DND-41 (cell line): Measurements from ENCODE around the gene HIVEP1.

ENCODE experiments used
- EZH2 ChIP-seq: IDR thresholded peaks from 3 replicates; pipeline ENCODE4 v1.6.1; 2012; ENCODE audit warnings: borderline replicate concordance, low read depth, mild to moderate bottlenecking, moderate library complexity, low read length, inconsistent platforms; ENCODE audit not compliant: severe bottlenecking
- TF ChIP-seq, protein P1 (sequence below): IDR thresholded peaks from 2 replicates; pipeline ENCODE4 v1.5.1; 2012; ENCODE audit warnings: borderline replicate concordance, low read length, moderate library complexity, mild to moderate bottlenecking; ENCODE audit not compliant: poor library complexity, severe bottlenecking; ENCODE audit errors: extremely low read depth

DNA sequence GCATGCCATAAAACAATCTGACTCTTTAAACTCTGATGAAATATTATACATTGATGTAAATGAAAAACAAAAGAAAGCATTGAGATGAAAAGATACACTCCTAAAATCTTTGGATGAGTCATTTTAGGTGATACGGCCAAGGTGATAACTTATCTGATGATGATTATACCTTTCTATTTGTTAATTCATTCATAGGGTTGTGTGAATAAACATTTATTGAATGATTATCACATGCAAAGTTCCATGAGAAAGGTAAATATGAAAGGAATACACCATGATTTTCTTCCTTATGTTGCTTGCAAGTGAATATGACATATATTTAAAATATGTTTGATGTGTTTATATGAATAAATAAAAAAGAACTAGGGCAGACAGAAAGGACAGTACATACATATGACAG lies 15.4 kb upstream of the HIVEP1 start:
- no peak for TF ChIP-seq EZH2
- TF ChIP-seq, protein P1, sequence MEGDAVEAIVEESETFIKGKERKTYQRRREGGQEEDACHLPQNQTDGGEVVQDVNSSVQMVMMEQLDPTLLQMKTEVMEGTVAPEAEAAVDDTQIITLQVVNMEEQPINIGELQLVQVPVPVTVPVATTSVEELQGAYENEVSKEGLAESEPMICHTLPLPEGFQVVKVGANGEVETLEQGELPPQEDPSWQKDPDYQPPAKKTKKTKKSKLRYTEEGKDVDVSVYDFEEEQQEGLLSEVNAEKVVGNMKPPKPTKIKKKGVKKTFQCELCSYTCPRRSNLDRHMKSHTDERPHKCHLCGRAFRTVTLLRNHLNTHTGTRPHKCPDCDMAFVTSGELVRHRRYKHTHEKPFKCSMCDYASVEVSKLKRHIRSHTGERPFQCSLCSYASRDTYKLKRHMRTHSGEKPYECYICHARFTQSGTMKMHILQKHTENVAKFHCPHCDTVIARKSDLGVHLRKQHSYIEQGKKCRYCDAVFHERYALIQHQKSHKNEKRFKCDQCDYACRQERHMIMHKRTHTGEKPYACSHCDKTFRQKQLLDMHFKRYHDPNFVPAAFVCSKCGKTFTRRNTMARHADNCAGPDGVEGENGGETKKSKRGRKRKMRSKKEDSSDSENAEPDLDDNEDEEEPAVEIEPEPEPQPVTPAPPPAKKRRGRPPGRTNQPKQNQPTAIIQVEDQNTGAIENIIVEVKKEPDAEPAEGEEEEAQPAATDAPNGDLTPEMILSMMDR, result no peak
